ENCODE results near the gene SLC38A9.

Gene SLC38A9

GRCh38 chr5:55747778-55748318, 35.7 kb upstream of the SLC38A9 start:
- FAIRE-seq (no peak), DNase-seq (ENCODE audit: insufficient read length, low spot score) (no peak)
- TF ChIP-seq CTCF (IDR thresholded peaks at IDR 0.05; ENCODE audit: insufficient read depth, missing control alignments): no peak

GRCh38 chr5:55742778-55743177, 30.7 kb upstream of the SLC38A9 start:
- no peak for TF ChIP-seq CTCF (IDR thresholded peaks at IDR 0.05; ENCODE audit: insufficient read depth, missing control alignments)
- FAIRE-seq: no peak
- no peak for DNase-seq (ENCODE audit: insufficient read length, low spot score)

GRCh38 chr5:55737793-55738192, 25.7 kb upstream of the SLC38A9 start, which contains the start of gene DDX4:
Gene DDX4, plus strand, starts transcription at chr5:55738061. Its CDS starts 903 bp downstream, at chr5:55738964.
- TF ChIP-seq CTCF (IDR thresholded peaks at IDR 0.05; ENCODE audit: insufficient read depth, missing control alignments): no peak
- DNase-seq (ENCODE audit: insufficient read length, low spot score): no peak
- FAIRE-seq: no peak

GRCh38 chr5:55734658-55735057, 22.5 kb upstream of the SLC38A9 start:
- no peak for DNase-seq (ENCODE audit: insufficient read length, low spot score)
- no peak for FAIRE-seq
- no peak for TF ChIP-seq CTCF (IDR thresholded peaks at IDR 0.05; ENCODE audit: insufficient read depth, missing control alignments)

- FAIRE-seq (no peak), DNase-seq (ENCODE audit: insufficient read length, low spot score) (no peak)
- no peak for TF ChIP-seq CTCF (IDR thresholded peaks at IDR 0.05; ENCODE audit: insufficient read depth, missing control alignments)
Measured at GRCh38 chr5:55732585-55732984, 20.5 kb upstream of the SLC38A9 start.

GRCh38 chr5:55731848-55732247, 19.7 kb upstream of the SLC38A9 start:
- DNase-seq (ENCODE audit: insufficient read length, low spot score) (no peak), FAIRE-seq (no peak)
- TF ChIP-seq CTCF (IDR thresholded peaks at IDR 0.05; ENCODE audit: insufficient read depth, missing control alignments): no peak

- DNase-seq (ENCODE audit: insufficient read length, low spot score): no peak
- FAIRE-seq: no peak
- no peak for TF ChIP-seq CTCF (IDR thresholded peaks at IDR 0.05; ENCODE audit: insufficient read depth, missing control alignments)
Measured at GRCh38 chr5:55724281-55724680, 12.2 kb upstream of the SLC38A9 start.

Measured in D721Med (cell line).